Muscle layer of colon (tissue), 2 donors: Measurements from ENCODE around the gene MSANTD1.
A peak's percentile ranks its signal among the peaks of the same experiment; 100 is the strongest.

Experiments used
- H3K27ac ChIP-seq: one replicate; pipeline ENCODE4 v1.7.0; 2013; ENCODE audit warnings: low read depth, mild to moderate bottlenecking, low read length, moderate library complexity
- H3K27me3 ChIP-seq, 2 donors: one replicate each; pipeline ENCODE4 v1.7.0; 2013; ENCODE audit warnings: low read length in 2 of 2, mild to moderate bottlenecking in 2 of 2; ENCODE audit not compliant: insufficient read depth in 2 of 2, control insufficient read depth in 1 of 2
- H3K36me3 ChIP-seq: one replicate; pipeline ENCODE4 v1.7.0; 2013; ENCODE audit warnings: mild to moderate bottlenecking, low read length; ENCODE audit not compliant: insufficient read depth
- H3K4me1 ChIP-seq: one replicate; pipeline ENCODE4 v1.7.0; 2013; ENCODE audit warnings: mild to moderate bottlenecking, low read length; ENCODE audit not compliant: insufficient read depth
- H3K4me3 ChIP-seq, 2 donors: one replicate each; pipeline ENCODE4 v1.7.0; 2013; ENCODE audit warnings: low read length in 2 of 2, low read depth in 1 of 2, mild to moderate bottlenecking in 1 of 2, moderate library complexity in 1 of 2
- H3K9ac ChIP-seq: one replicate; pipeline ENCODE4 v1.7.0; 2013; ENCODE audit warnings: low read length
- H3K9me3 ChIP-seq: one replicate; pipeline ENCODE4 v1.7.0; 2013; ENCODE audit warnings: mild to moderate bottlenecking, low read length
- donor health status: abdominal sarcoma.
- donor health status: Adenocarcinoma of cecum.

MSANTD1 gene

GRCh38 chr4:3290889-3291321 lies 41.9 kb downstream of the MSANTD1 start:
- no peaks in the 10 kb centered on the region for H3K9me3 ChIP-seq
- no peaks in the 10 kb centered on the region for H3K36me3 ChIP-seq
- no peak overlapping the region for H3K9ac ChIP-seq
- H3K27me3 ChIP-seq, result peaks cover 0 to 20% of the 10 kb centered on the region in 2 donors
- no peak overlapping the region for H3K4me3 ChIP-seq
- no peak overlapping the region for H3K27ac ChIP-seq
- peaks cover 18% of the 10 kb centered on the region for H3K4me1 ChIP-seq

GRCh38 chr4:3291411-3291968 lies 42.5 kb downstream of the MSANTD1 start:
- no peaks in the 10 kb centered on the region for H3K36me3 ChIP-seq
- H3K9ac ChIP-seq, result peak overlapping the region; percentile 91
- H3K27ac ChIP-seq, result peak overlapping the region; percentile 90
- H3K9me3 ChIP-seq, result no peaks in the 10 kb centered on the region
- H3K27me3 ChIP-seq, result peaks cover 0 to 15% of the 10 kb centered on the region in 2 donors
- H3K4me1 ChIP-seq, result peaks cover 18% of the 10 kb centered on the region
- H3K4me3 ChIP-seq, result peak overlapping the region; percentile 82 to 91

GRCh38 chr4:3291969-3292570 lies 43.1 kb downstream of the MSANTD1 start:
- Histone ChIP-seq H3K9me3 (no peaks in the 10 kb centered on the region), H3K4me3 (peak overlapping the region; percentile 82 to 91), H3K27me3 (peaks cover 0 to 10% of the 10 kb centered on the region in 2 donors), H3K9ac (peak overlapping the region; percentile 91), H3K27ac (peak overlapping the region; percentile 90), H3K36me3 (no peaks in the 10 kb centered on the region), H3K4me1 (peaks cover 18% of the 10 kb centered on the region)

GRCh38 chr4:3292571-3293400 lies 43.8 kb downstream of the MSANTD1 start, which contains the start of gene RGS12:
TSS of gene RGS12 (plus strand) at chr4:3293021. CDS start at chr4:3316171, 23,150 bp downstream.
- Histone ChIP-seq H3K9ac (peak within 1 kb of the TSS; percentile 91), H3K36me3 (no peaks in the 10 kb centered on the region), H3K9me3 (no peaks in the 10 kb centered on the region), H3K27me3 (peaks cover 0 to 3% of the 10 kb centered on the region in 2 donors), H3K4me1 (peaks cover 18% of the 10 kb centered on the region), H3K27ac (peak within 1 kb of the TSS; percentile 90), H3K4me3 (peak within 1 kb of the TSS; percentile 82 to 91)

- peaks cover 18% of the 10 kb centered on the region for H3K4me1 ChIP-seq
- peak overlapping the region; percentile 39 for H3K9ac ChIP-seq
- H3K36me3 ChIP-seq, result no peaks in the 10 kb centered on the region
- H3K27ac ChIP-seq, result peak overlapping the region; percentile 70
- no peaks in the 10 kb centered on the region for H3K9me3 ChIP-seq
- peak overlapping the region; percentile 45 to 56 for H3K4me3 ChIP-seq
- no peaks in the 10 kb centered on the region for H3K27me3 ChIP-seq
These were observed 44.7 kb downstream of the MSANTD1 start for GRCh38 chr4:3293401-3294391.

GRCh38 chr4:3294401-3295241 lies 45.7 kb downstream of the MSANTD1 start:
- Histone ChIP-seq H3K4me3 (no peak overlapping the region), H3K27me3 (no peaks in the 10 kb centered on the region), H3K9ac (no peak overlapping the region), H3K9me3 (no peaks in the 10 kb centered on the region), H3K27ac (no peak overlapping the region), H3K36me3 (no peaks in the 10 kb centered on the region), H3K4me1 (peaks cover 18% of the 10 kb centered on the region)

- Histone ChIP-seq H3K9me3 (no peaks in the 10 kb centered on the region), H3K27ac (no peak overlapping the region), H3K4me3 (no peak overlapping the region), H3K9ac (no peak overlapping the region), H3K4me1 (peaks cover 16% of the 10 kb centered on the region), H3K36me3 (no peaks in the 10 kb centered on the region), H3K27me3 (no peaks in the 10 kb centered on the region)
These were observed 47.1 kb downstream of the MSANTD1 start for GRCh38 chr4:3295837-3296624.

GRCh38 chr4:3296651-3297050 lies 47.7 kb downstream of the MSANTD1 start:
- Histone ChIP-seq H3K4me3 (no peak overlapping the region), H3K27me3 (no peaks in the 10 kb centered on the region), H3K4me1 (peaks cover 9% of the 10 kb centered on the region), H3K27ac (no peak overlapping the region), H3K9me3 (no peaks in the 10 kb centered on the region), H3K36me3 (no peaks in the 10 kb centered on the region), H3K9ac (no peak overlapping the region)

GRCh38 chr4:3297066-3297859 lies 48.3 kb downstream of the MSANTD1 start:
- Histone ChIP-seq H3K4me1 (peaks cover 8% of the 10 kb centered on the region), H3K4me3 (no peak overlapping the region), H3K9ac (no peak overlapping the region), H3K9me3 (no peaks in the 10 kb centered on the region), H3K27me3 (no peaks in the 10 kb centered on the region), H3K36me3 (no peaks in the 10 kb centered on the region), H3K27ac (no peak overlapping the region)
